AG09309 (cell line): ENCODE measurements around the gene UBE2D3.

Source experiments
- DNase-seq: peaks from one replicate; pipeline ENCODE4 v3.0.0-alpha.2; 2010; ENCODE audit warnings: low read depth
- H3K4me3 ChIP-seq: 2 replicates; pipeline ENCODE4 v1.5.1; 2011; ENCODE audit warnings: mild to moderate bottlenecking, low read depth, low read length, moderate library complexity; ENCODE audit not compliant: control insufficient read depth
- CTCF ChIP-seq: IDR thresholded peaks from 2 replicates; pipeline ENCODE4 v1.5.1; 2011; ENCODE audit warnings: mild to moderate bottlenecking, low read depth, low read length, inconsistent platforms; ENCODE audit not compliant: insufficient read depth, control insufficient read depth; ENCODE audit errors: missing control alignments

UBE2D3 gene

GRCh38 chr4:102791318-102791835 is 36.0 kb downstream of the UBE2D3 start:
- DNase-seq = no peak

GRCh38 chr4:102789317-102789717 is 38.0 kb downstream of the UBE2D3 start:
- no peak overlapping the region for H3K4me3 ChIP-seq
- DNase-seq = no peak
- TF ChIP-seq CTCF = no peak

More at GRCh38 chr4:102791318-102791835, 36.0 kb downstream of the UBE2D3 start:
- no peak for TF ChIP-seq CTCF
- H3K4me3 ChIP-seq = no peak overlapping the region

- no peak overlapping the region for H3K4me3 ChIP-seq
- no peak for DNase-seq
- no peak for TF ChIP-seq CTCF
These were observed 39.4 kb downstream of the UBE2D3 start for GRCh38 chr4:102787944-102788343.

- H3K4me3 ChIP-seq = no peak overlapping the region
- DNase-seq = peak; percentile 43
- no peak for TF ChIP-seq CTCF
These were observed 40.1 kb downstream of the UBE2D3 start for GRCh38 chr4:102787096-102787881.

GRCh38 chr4:102786279-102786678 is 41.1 kb downstream of the UBE2D3 start:
- no peak for TF ChIP-seq CTCF

GRCh38 chr4:102783006-102783405 is 44.3 kb downstream of the UBE2D3 start:
- TF ChIP-seq CTCF = no peak
- DNase-seq = no peak
- H3K4me3 ChIP-seq = no peak overlapping the region

More at GRCh38 chr4:102786279-102786678, 41.1 kb downstream of the UBE2D3 start:
- no peak overlapping the region for H3K4me3 ChIP-seq
- DNase-seq = no peak

GRCh38 chr4:102781570-102781969 is 45.8 kb downstream of the UBE2D3 start:
- no peak overlapping the region for H3K4me3 ChIP-seq
- no peak for DNase-seq
- TF ChIP-seq CTCF = no peak
